Stimulated activated CD8-positive, alpha-beta memory T cell treated with anti-CD3 and anti-CD28 coated beads, Interleukin-15, amount 100 ng/mL, for 24 hours (primary cell): ENCODE data around the gene SEMA4G.
A peak's percentile ranks its signal among the peaks of the same experiment; 100 is the strongest.

ENCODE experiments used
- DNase-seq: peaks from one replicate; pipeline ENCODE4 v3.0.0-alpha.2; 2020; ENCODE audit warnings: low read depth

The SEMA4G gene

GRCh38 chr10:101007915-101008822 is 38.9 kb downstream of the SEMA4G start:
- DNase-seq: no peak

GRCh38 chr10:101008823-101009423 is 39.6 kb downstream of the SEMA4G start:
- DNase-seq: no peak

DNA sequence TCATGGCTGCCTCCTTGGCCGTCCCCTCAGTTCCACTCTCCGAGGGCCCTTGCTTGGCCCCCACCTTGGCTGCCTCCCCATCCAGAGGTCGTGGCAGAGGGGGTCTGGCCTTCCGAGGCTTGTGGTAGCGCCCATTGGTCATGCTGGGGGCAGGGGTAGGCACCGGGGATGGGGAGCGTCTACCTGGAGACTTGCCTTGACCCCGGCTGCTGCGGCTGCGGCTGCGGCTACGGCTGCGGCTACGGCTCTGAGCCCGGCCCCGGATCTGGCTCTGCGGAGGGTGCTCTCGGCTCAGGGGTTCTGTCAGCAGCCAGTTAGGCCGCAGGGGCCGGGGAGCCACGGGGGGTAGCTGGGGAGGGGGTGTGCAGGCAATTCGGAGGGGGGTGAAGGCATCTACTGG is 41.0 kb downstream of the SEMA4G start:
- no peak for DNase-seq

GRCh38 chr10:101011517-101012423 is 42.5 kb downstream of the SEMA4G start:
- DNase-seq: no peak

- DNase-seq: peak; percentile 35
Measured at GRCh38 chr10:101012525-101013364, 43.4 kb downstream of the SEMA4G start.

DNA sequence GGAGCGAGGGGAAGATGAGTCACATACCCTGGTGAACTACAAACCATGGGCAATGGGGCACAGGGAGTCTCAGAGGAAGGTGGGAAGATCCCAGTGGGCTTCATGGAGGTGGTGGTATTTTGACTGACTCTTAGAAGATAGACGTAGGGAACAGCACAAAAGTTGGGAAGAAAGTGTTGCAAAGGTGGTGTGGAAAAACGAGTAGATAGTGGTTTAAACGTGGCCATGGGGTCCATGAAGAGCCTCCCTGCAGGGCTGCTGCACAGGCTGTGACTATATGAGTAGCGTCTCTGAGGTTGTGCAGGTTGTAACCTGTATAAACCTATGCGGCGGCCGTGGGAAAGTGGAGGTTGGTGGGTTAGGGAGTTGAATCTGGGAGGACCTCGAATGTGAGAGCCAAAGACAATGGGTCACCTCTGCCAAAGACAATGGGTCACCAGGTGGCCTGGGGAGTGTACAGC is 44.1 kb downstream of the SEMA4G start:
- no peak for DNase-seq

- peak; percentile 64 for DNase-seq
Measured at GRCh38 chr10:101014230-101014884, 45.1 kb downstream of the SEMA4G start.

DNA sequence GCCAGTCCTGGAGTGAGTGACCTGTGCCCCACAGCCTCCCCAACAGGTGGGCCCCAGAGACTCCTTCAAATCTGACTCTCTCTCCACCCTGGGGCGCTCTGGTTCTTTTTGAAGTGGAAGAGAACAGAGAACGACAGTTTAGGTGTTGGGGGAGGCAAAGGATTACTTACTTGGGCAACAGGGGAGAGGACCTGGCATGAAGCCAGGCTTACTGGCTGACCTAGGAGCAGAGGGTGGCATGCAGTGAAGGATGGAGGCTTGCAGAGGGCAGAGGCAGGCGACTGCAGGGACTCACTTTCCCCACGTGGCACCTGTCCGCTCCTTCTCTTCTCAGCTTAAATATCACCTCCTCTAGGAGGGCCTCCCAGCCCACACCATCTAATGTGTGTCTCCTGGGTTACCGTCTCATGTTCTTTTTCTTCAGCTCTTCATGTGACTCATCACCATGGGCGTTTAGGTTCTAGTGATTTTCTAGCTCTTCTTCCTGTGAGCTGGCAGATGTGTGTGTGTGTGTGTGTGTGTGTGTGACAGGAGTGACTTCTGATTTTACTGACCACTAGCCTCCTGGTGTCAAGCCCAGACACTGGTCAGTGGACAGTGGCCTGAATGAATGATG is 45.8 kb downstream of the SEMA4G start:
- no peak for DNase-seq

DNA sequence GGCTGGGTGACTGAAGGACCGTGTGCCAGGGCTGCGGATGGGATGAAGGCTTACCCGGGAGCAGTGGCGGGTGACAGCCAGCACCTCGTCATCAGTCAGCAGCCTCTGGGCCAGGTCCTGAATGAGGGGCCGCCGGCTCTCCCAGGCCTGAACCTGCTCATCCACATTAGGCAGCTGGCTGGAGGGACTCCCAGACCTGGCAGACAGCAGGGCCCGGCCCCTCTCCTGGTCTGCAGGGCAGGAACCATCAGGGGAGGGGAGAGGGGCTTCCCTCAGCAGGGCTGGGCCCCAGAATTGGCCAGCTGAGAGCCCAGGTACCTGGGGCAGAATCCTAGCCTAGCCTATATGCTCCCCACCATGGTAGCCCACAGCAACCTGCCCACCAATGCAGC is 46.3 kb downstream of the SEMA4G start:
- no peak for DNase-seq

- DNase-seq: no peak
Measured at GRCh38 chr10:101016814-101017213, 47.5 kb downstream of the SEMA4G start.

- no peak for DNase-seq
Measured at GRCh38 chr10:101018118-101018599, 48.9 kb downstream of the SEMA4G start.

DNA sequence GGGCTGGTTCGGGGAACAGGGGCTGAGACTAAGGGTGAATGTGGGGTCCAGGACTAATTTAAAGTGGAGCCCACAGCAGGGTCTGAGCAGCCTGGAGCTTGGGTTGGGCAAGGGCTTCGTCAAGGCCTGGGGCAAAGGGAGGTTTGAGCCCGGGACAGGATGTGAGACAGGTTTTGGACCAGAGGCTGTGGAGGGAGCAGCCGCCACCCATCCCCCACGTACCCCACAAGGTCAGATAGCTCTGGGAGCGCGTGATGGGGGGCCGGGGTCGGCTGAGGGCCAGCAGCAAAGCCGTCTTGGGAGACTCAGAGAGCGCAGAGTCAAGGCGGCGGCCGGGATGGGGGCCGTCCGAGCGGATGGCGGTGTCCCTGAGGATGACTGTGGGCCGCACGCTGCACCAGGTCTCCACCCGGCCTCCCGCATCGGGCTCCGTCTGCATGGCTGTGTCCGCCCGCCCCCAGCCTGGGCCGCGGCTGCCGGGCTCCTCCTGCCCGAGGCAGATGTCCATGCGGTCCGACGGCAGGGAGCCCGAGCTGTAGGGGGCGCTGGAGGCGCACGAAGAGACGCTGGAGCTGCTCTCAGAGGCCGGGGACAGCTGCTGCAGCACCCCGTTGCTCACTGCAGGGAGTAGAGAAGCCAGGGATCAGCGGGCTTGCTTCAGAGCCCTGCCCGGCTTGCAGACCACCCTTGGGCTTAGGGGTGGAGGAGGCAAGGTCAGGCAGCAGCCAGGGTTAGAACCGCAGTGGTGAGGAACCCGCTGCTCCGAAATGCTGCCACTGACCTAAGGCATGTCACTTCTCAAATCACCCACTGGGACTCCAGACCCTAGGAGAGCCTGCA is 49.5 kb downstream of the SEMA4G start:
- peak; percentile 61 for DNase-seq
